Gastrocnemius medialis (tissue), 4 donors: ENCODE measurements around the gene BRCA1.

Experiments
- CTCF ChIP-seq, 5 experiments: fragments of 450-650 bp in 3 of 5; fragments of 200-600 bp in 2 of 5; sonication (generic) in 2 of 5; IDR thresholded peaks in 4 of 5; conservative IDR thresholded peaks in 1 of 5; 1 replicate in 4 of 5; 2 replicates in 1 of 5; pipeline ENCODE4 v1.5.1; 2016 to 2019; ENCODE audit warnings: antibody characterized with exemption in 5 of 5, mild to moderate bottlenecking in 3 of 5, moderate library complexity in 3 of 5
- POLR2A ChIP-seq, 2 donors: fragments of 450-650 bp; IDR thresholded peaks; one replicate each; pipeline ENCODE4 v1.6.1; 2017; ENCODE audit warnings: antibody characterized with exemption in 2 of 2, mild to moderate bottlenecking in 2 of 2, moderate library complexity in 2 of 2

- TF ChIP-seq CTCF (IDR thresholded peaks at IDR 0.05 in 4 of 5, conservative IDR thresholded peaks at IDR 0.05 in 1 of 5) (no peak), POLR2A (IDR thresholded peaks at IDR 0.05) (no peak)
Observed at GRCh38 chr17:43155666-43156065, 30.5 kb upstream of the BRCA1 start.
